ENCODE data around the gene ST6GALNAC4.

Gene ST6GALNAC4

GRCh38 chr9:127937056-127937387, 20.2 kb upstream of the ST6GALNAC4 start:
- no peak for DNase-seq (ENCODE audit: extremely low read depth, low read depth)
- TF ChIP-seq, protein P1, sequence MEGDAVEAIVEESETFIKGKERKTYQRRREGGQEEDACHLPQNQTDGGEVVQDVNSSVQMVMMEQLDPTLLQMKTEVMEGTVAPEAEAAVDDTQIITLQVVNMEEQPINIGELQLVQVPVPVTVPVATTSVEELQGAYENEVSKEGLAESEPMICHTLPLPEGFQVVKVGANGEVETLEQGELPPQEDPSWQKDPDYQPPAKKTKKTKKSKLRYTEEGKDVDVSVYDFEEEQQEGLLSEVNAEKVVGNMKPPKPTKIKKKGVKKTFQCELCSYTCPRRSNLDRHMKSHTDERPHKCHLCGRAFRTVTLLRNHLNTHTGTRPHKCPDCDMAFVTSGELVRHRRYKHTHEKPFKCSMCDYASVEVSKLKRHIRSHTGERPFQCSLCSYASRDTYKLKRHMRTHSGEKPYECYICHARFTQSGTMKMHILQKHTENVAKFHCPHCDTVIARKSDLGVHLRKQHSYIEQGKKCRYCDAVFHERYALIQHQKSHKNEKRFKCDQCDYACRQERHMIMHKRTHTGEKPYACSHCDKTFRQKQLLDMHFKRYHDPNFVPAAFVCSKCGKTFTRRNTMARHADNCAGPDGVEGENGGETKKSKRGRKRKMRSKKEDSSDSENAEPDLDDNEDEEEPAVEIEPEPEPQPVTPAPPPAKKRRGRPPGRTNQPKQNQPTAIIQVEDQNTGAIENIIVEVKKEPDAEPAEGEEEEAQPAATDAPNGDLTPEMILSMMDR (IDR thresholded peaks at IDR 0.05; ENCODE audit: low read depth, low read length, missing control alignments), result no peak

DNA sequence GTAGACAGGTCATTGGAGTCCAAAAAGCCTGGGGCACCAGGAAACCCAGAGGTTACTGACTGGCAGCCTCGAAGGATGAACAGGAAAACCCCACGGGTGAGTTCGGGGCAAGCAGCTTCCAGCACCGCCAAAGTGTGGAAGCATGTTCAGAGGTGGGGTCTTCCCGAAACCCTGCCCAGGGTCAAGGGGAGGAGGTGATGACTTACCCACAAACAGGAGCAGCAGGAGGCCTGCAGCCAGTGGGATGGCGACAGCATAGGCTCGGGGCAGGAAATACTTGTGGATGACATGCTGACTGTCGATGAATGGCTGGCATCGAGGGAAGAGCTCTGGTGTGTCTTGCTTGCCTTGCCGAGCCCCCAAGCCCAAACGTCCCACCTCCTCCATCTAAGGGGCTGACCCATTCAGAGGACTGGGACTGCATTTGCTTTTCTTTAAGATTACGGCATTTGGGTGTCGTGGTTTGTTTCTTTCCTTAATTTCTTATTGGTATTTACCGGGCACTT, 19.6 kb upstream of the ST6GALNAC4 start:
- H3K4me3 ChIP-seq (replicated peaks; ENCODE audit: low read depth, low read length), result peak overlapping the region; percentile 96
- TF ChIP-seq, protein P1 (IDR thresholded peaks at IDR 0.05; ENCODE audit: low read depth, low read length, missing control alignments), result no peak
- no peak for DNase-seq (ENCODE audit: extremely low read depth, low read depth)

More at GRCh38 chr9:127937056-127937387, 20.2 kb upstream of the ST6GALNAC4 start:
- H3K4me3 ChIP-seq (replicated peaks; ENCODE audit: low read depth, low read length), result peak overlapping the region; percentile 96

- H3K4me3 ChIP-seq (replicated peaks; ENCODE audit: low read depth, low read length), result peak overlapping the region; percentile 96
- DNase-seq (ENCODE audit: extremely low read depth, low read depth), result no peak
- TF ChIP-seq, protein P1 (IDR thresholded peaks at IDR 0.05; ENCODE audit: low read depth, low read length, missing control alignments), result no peak
Measured at GRCh38 chr9:127935765-127936221, 19.0 kb upstream of the ST6GALNAC4 start.

GRCh38 chr9:127934986-127935385, 18.1 kb upstream of the ST6GALNAC4 start:
- DNase-seq (ENCODE audit: extremely low read depth, low read depth), result no peak
- TF ChIP-seq, protein P1 (IDR thresholded peaks at IDR 0.05; ENCODE audit: low read depth, low read length, missing control alignments), result no peak
- H3K4me3 ChIP-seq (replicated peaks; ENCODE audit: low read depth, low read length), result no peak overlapping the region

DNA sequence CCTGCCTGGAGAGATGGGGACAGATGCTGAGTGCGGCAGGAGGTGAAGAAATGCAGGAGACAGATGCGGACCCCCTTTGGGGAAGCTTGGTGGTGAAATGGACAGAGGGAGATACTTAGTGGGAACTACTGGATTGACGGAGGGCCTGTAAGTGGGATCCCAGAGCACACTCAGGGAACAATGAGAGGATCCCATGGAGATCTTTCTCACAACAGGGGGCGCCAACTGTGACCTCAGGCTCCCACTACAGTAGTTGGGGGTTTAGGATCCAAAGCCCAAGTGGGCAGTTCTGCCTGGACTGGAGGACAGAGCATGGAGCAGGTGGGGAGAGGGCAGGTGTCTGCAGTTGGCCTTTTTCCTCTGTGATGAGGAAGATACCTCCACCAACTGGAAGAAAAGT, 17.4 kb upstream of the ST6GALNAC4 start:
- no peak overlapping the region for H3K4me3 ChIP-seq (replicated peaks; ENCODE audit: low read depth, low read length)
- no peak for DNase-seq (ENCODE audit: extremely low read depth, low read depth)
- TF ChIP-seq, protein P1 (IDR thresholded peaks at IDR 0.05; ENCODE audit: low read depth, low read length, missing control alignments), result no peak

DNA sequence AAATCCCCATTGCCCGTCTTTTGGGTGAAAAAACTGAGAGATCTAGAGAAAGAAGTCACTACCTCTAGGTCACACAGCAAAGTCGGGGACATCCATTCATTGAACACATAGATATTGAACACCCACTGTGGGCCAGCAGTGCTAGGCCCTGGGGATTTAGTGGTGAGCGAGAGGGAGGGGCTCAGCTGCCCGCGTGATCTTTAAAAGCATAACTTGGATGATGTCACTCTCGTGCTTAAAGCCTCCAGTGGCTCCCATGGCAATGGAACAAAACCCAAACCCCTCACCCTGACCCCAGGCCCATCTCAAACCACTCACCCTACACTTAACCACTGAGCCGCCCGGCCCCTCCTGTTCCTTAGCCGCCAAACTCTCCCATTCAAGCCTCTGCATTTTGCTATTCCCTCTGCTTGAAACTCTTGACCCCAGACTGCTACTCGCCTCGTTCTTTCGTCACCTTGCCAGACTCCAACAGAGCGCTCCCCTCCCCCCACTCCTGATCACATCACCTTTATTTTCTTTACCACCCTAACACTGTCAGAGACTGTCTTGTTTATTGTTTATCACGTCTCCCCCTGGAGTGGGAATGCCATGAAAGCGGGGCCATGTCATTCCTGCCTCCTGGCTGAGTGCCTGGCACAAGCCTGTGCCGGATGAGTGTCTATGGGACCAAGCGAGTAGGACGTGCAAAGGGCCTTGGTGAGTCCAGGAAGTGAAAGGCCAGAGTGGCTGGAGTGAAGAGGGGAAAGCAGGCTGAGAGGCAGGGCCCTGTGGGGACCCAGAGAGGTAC, 14.4 kb upstream of the ST6GALNAC4 start:
- no peak for DNase-seq (ENCODE audit: extremely low read depth, low read depth)
- TF ChIP-seq, protein P1 (IDR thresholded peaks at IDR 0.05; ENCODE audit: low read depth, low read length, missing control alignments), result no peak
- H3K4me3 ChIP-seq (replicated peaks; ENCODE audit: low read depth, low read length), result peak overlapping the region; percentile 46

Data from HFF-Myc (cell line).